MM.1S (cell line): ENCODE data around the gene FAM120B.

Source experiments
- DNase-seq: peaks from one replicate; pipeline ENCODE4 v3.0.0-alpha.2; 2015
- H2AFZ ChIP-seq: fragments of 300-600 bp; sonication (generic); 2 replicates; pipeline ENCODE4 v1.6.0; 2016; ENCODE audit warnings: antibody characterized with exemption, low read length
- H3F3A ChIP-seq: fragments of 300-600 bp; sonication (generic); 2 replicates; pipeline ENCODE4 v1.6.1; 2016; ENCODE audit warnings: mild to moderate bottlenecking, antibody characterized with exemption, low read length, moderate library complexity, mixed read lengths; ENCODE audit not compliant: insufficient read depth
- H3K27ac ChIP-seq: fragments of 300-600 bp; sonication (generic); 2 replicates; pipeline ENCODE4 v1.5.1; 2016; ENCODE audit warnings: mild to moderate bottlenecking, low read length
- H3K27me3 ChIP-seq: fragments of 300-600 bp; sonication (generic); replicated peaks from 2 replicates; pipeline ENCODE4 v1.6.0; 2016; ENCODE audit warnings: low read length; ENCODE audit not compliant: insufficient read depth
- H3K36me3 ChIP-seq: fragments of 300-600 bp; sonication (generic); replicated peaks from 2 replicates; pipeline ENCODE4 v1.6.1; 2016; ENCODE audit warnings: mild to moderate bottlenecking, low read length, mixed read lengths; ENCODE audit not compliant: insufficient read depth
- H3K4me1 ChIP-seq: fragments of 300-600 bp; sonication (generic); 2 replicates; pipeline ENCODE4 v1.6.1; 2016; ENCODE audit warnings: low read length, mixed read lengths
- H3K4me2 ChIP-seq: fragments of 300-600 bp; sonication (generic); 2 replicates; pipeline ENCODE4 v1.6.0; 2016; ENCODE audit warnings: low read depth, low read length
- H3K4me3 ChIP-seq: fragments of 300-600 bp; sonication (generic); 2 replicates; pipeline ENCODE4 v1.5.1; 2016; ENCODE audit warnings: low read length, mixed read lengths
- H3K79me2 ChIP-seq: fragments of 300-600 bp; sonication (generic); 2 replicates; pipeline ENCODE4 v1.6.1; 2016; ENCODE audit warnings: mixed run types, low read length, mixed read lengths
- H3K9ac ChIP-seq: fragments of 300-600 bp; sonication (generic); 2 replicates; pipeline ENCODE4 v1.6.1; 2016; ENCODE audit warnings: low read length, mixed read lengths
- H3K9me2 ChIP-seq: fragments of 300-600 bp; sonication (generic); replicated peaks from 2 replicates; pipeline ENCODE4 v1.6.1; 2016; ENCODE audit warnings: mild to moderate bottlenecking, low read length, mixed read lengths; ENCODE audit not compliant: insufficient read depth
- H3K9me3 ChIP-seq: fragments of 300-600 bp; sonication (generic); replicated peaks from 2 replicates; pipeline ENCODE4 v1.6.1; 2016; ENCODE audit warnings: mild to moderate bottlenecking, low read length, mixed read lengths; ENCODE audit not compliant: insufficient read depth
- H4K20me1 ChIP-seq: fragments of 300-600 bp; sonication (generic); 2 replicates; pipeline ENCODE4 v1.6.1; 2016; ENCODE audit warnings: mild to moderate bottlenecking, low read length, moderate library complexity, mixed read lengths; ENCODE audit not compliant: insufficient read depth
- EZH2 ChIP-seq: fragments of 300-600 bp; sonication (generic); optimal IDR thresholded peaks from 2 replicates; pipeline ENCODE3; 2017; ENCODE audit warnings: low read depth, mild to moderate bottlenecking, antibody characterized with exemption, low read length, mixed read lengths
- EZH2phosphoT487 ChIP-seq: fragments of 300-600 bp; sonication (generic); IDR thresholded peaks from 2 replicates; pipeline ENCODE4 v1.6.1; 2018; ENCODE audit warnings: antibody characterized with exemption, low read length
- TF ChIP-seq, protein P1 (sequence below): fragments of 300-600 bp; sonication (generic); IDR thresholded peaks from 2 replicates; pipeline ENCODE4 v1.5.1; 2016; ENCODE audit warnings: antibody characterized with exemption, low read length, mixed read lengths

FAM120B gene

DNA sequence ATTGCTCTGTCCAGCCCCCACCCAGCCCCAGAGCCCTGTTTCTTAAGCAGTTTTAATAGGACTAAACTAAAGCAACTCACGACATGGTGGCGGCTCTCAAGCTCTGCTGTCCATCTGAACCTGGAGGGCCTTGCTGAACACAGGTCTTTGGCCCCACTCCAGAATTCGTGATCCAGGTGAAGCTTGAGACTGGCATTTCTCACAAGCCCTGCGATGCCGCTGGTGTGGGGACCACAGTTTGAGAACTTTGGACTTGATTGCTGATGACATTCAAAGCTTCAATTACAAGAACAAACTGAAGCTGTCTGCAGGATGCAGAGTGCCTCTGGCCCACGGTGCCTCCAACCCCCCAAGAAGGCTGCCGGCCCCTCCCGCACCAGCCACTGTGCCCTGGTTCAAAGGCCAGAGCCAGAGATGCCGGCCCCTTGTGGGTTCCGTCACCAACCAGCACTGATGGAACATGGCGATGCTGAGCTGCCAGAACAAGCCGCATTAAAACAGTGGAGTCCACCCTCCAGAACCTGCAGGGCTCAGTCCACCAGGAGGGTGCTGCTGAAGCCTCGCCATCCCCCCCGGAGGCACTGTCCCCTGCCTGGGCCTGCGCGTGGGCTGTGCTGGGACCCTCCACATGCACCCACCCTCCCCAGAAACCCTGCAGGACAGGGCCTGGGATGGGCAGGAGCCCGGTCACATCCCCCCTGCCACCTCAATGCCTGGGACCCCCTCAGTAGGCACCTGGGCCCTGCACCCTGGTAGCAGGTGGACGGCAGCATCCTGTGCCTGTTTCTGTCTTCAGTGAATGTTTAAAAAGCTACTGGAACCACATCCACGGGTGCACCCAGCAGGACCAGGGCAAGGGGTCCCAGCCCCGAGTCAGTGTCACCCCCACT lies 145.4 kb downstream of the FAM120B start:
- H3K27me3 ChIP-seq = no peaks in the 10 kb centered on the region
- H3F3A ChIP-seq = peaks cover 4% of the 10 kb centered on the region; the same call in 1 of the 2 replicates
- no peak overlapping the region for H3K9ac ChIP-seq
- no peak overlapping the region for H2AFZ ChIP-seq
- DNase-seq = no peak
- H3K9me2 ChIP-seq = no peaks in the 10 kb centered on the region
- H3K36me3 ChIP-seq = no peaks in the 10 kb centered on the region
- H3K27ac ChIP-seq = no peak overlapping the region
- H3K4me1 ChIP-seq = no peaks in the 10 kb centered on the region
- H3K9me3 ChIP-seq = no peaks in the 10 kb centered on the region
- no peak for TF ChIP-seq EZH2
- TF ChIP-seq, protein P1, sequence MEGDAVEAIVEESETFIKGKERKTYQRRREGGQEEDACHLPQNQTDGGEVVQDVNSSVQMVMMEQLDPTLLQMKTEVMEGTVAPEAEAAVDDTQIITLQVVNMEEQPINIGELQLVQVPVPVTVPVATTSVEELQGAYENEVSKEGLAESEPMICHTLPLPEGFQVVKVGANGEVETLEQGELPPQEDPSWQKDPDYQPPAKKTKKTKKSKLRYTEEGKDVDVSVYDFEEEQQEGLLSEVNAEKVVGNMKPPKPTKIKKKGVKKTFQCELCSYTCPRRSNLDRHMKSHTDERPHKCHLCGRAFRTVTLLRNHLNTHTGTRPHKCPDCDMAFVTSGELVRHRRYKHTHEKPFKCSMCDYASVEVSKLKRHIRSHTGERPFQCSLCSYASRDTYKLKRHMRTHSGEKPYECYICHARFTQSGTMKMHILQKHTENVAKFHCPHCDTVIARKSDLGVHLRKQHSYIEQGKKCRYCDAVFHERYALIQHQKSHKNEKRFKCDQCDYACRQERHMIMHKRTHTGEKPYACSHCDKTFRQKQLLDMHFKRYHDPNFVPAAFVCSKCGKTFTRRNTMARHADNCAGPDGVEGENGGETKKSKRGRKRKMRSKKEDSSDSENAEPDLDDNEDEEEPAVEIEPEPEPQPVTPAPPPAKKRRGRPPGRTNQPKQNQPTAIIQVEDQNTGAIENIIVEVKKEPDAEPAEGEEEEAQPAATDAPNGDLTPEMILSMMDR = no peak
- no peak for TF ChIP-seq EZH2phosphoT487
- no peak overlapping the region for H3K4me2 ChIP-seq
- H4K20me1 ChIP-seq = no peaks in the 10 kb centered on the region
- no peaks in the 10 kb centered on the region for H3K79me2 ChIP-seq
- no peak overlapping the region for H3K4me3 ChIP-seq

DNA sequence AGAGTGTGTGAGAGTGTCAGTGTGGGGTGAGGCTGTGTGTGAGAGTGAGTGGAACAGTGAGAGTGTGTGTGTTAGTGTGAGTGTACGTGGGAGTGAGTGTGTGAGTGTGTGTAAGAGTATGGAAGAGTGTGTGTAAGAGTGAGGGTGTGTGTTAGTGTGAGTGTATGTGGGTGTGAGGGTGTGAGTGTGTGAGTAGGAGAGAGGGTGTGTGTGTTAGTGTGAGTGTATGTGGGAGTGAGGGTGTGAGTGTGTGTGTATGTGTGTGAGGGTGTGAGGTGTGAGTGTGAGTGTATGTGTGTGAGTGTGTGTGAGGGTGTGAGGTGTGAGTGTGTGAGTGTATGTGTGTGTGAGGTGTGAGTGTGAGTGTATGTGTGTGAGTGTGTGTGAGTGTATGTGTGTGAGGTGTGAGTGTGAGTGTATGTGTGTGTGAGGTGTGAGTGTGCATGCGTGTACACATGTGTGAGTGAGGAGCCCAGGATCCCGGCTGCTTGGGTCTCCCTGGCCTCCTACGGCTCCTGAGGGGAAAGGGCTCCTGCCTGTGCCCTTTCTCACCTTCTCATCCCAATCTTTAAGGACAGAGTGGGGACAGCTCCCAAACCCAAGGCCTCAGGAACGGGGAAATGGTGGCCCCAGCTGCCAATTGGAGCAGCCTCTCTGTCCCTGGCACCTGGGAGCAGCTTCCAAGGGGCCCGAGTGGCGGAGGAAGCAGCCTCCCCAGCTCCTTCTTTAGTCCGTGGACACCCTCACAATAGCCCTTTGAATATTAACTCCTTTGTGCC lies 146.4 kb downstream of the FAM120B start:
- no peak overlapping the region for H2AFZ ChIP-seq

DNA sequence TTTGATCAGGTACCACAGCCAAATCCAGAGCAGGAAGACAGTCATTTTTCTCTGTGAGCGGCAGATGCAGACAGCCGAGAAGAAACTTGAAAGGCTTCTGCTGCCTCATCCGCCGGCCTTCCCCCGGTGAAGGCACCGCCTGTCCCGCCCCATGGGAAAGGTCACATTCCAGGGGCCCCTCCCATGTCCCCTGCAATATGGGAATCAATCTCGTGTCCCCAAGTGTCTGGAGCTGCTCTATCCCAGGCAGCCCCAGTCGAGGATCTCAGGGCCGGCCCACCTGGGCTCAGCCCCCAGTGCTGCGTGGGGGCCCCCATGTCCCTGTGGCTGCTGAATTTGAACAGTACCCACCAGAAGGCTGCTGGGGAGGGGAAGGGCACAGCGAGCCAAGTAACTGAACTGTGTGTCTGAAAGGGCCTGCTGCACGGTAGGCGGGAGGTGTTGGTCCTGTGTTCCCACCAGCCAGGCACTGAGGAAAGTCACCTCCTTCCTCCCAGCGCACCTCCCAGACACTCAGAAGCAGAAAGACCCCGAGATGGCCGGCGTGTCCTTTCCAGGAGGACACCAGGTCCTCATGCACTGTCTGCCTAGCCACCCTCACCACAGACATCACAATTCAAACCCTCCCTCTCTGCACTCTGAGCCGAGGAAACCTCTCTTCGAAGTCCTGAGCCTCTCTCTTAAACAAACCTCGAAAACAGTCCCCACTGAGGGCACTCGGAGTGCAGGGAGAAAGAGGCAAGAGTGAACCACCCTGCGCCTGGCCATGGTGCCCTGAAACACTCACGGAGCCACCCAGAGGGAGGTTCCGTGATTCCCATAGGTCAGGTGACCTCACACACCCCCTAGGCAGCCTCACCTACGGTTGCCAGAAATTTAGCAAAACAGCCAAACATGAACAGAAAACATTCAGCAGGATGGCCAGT lies 147.3 kb downstream of the FAM120B start:
- Histone ChIP-seq H3K27ac (no peak overlapping the region), H2AFZ (no peak overlapping the region), H3K9me2 (no peaks in the 10 kb centered on the region), H3K79me2 (no peaks in the 10 kb centered on the region), H3K4me2 (no peak overlapping the region), H3K27me3 (no peaks in the 10 kb centered on the region), H3K36me3 (no peaks in the 10 kb centered on the region), H3K9ac (no peak overlapping the region), H3F3A (peaks cover 4% of the 10 kb centered on the region; the same call in 1 of the 2 replicates), H4K20me1 (no peaks in the 10 kb centered on the region), H3K4me3 (no peak overlapping the region), H3K9me3 (no peaks in the 10 kb centered on the region), H3K4me1 (no peaks in the 10 kb centered on the region)
- DNase-seq = no peak
- TF ChIP-seq EZH2 = no peak
- TF ChIP-seq, protein P1 = no peak

More for the DNA sequence above, 146.4 kb downstream of the FAM120B start:
- H3K36me3 ChIP-seq = no peaks in the 10 kb centered on the region
- DNase-seq = no peak
- H3K4me2 ChIP-seq = no peak overlapping the region
- no peaks in the 10 kb centered on the region for H3K4me1 ChIP-seq
- H3K27ac ChIP-seq = no peak overlapping the region
- no peaks in the 10 kb centered on the region for H3K9me3 ChIP-seq
- H4K20me1 ChIP-seq = no peaks in the 10 kb centered on the region
- H3K79me2 ChIP-seq = no peaks in the 10 kb centered on the region
- no peaks in the 10 kb centered on the region for H3K9me2 ChIP-seq
- no peak overlapping the region for H3K9ac ChIP-seq
- no peaks in the 10 kb centered on the region for H3K27me3 ChIP-seq
- peaks cover 4% of the 10 kb centered on the region; the same call in 1 of the 2 replicates for H3F3A ChIP-seq
- H3K4me3 ChIP-seq = no peak overlapping the region
- TF ChIP-seq EZH2 (no peak), EZH2phosphoT487 (no peak)
- TF ChIP-seq, protein P1 = no peak
